HepG2 (cell line): ENCODE results near the gene TPCN2. TPM values are rescaled to one million over a fixed set of nuclear protein-coding genes. Genes with fewer than 3 reads are reported as not detected.
A peak's percentile ranks its signal among the peaks of the same experiment; 100 is the strongest.

Experiments
- ARID5B ChIP-seq: IDR thresholded peaks from 2 replicates; pipeline ENCODE4 v1.4.0; 2020; ENCODE audit warnings: mild to moderate bottlenecking, missing genetic modification reagents
- HHEX ChIP-seq: IDR thresholded peaks from 2 replicates; pipeline ENCODE4 v1.6.1; 2016; ENCODE audit warnings: control low read depth
- HOMEZ ChIP-seq: IDR thresholded peaks from 2 replicates; pipeline ENCODE4 v1.6.1; 2016; ENCODE audit warnings: low read depth
- KAT2B ChIP-seq: fragments of 150-350 bp; IDR thresholded peaks from 2 replicates; pipeline ENCODE4 v1.6.1; 2014; ENCODE audit warnings: low read depth, low read length, borderline replicate concordance
- KDM6A ChIP-seq: IDR thresholded peaks from 2 replicates; pipeline ENCODE4 v1.6.1; 2016; ENCODE audit warnings: low read depth
- POLR2A ChIP-seq, 2 experiments: IDR thresholded peaks; 2 replicates each; pipeline ENCODE4 v1.6.1; 2011; ENCODE audit warnings: low read depth in 2 of 2, low read length in 2 of 2, mild to moderate bottlenecking in 1 of 2, moderate library complexity in 1 of 2; ENCODE audit not compliant: insufficient read depth in 1 of 2
- POLR2AphosphoS5 ChIP-seq: IDR thresholded peaks from 2 replicates; pipeline ENCODE4 v1.6.1; 2012; ENCODE audit warnings: low read depth, low read length
- RBM39 ChIP-seq: fragments of 200-400 bp; formaldehyde crosslinking; IDR thresholded peaks from one replicate; pipeline ENCODE4 v1.6.1; 2018; ENCODE audit warnings: antibody characterized with exemption, mild to moderate bottlenecking, low read depth, low read length; ENCODE audit not compliant: poor library complexity, severe bottlenecking
- SIX1 ChIP-seq: sonication (generic); formaldehyde crosslinking; IDR thresholded peaks from 2 replicates; pipeline ENCODE4 v1.4.0; 2020; ENCODE audit warnings: missing genetic modification reagents, borderline replicate concordance
- TBX2 ChIP-seq: sonication (generic); formaldehyde crosslinking; IDR thresholded peaks from 2 replicates; pipeline ENCODE4 v1.5.0; 2020; ENCODE audit warnings: missing genetic modification reagents, mild to moderate bottlenecking, borderline replicate concordance
- YEATS2 ChIP-seq: sonication (generic); formaldehyde crosslinking; IDR thresholded peaks from 2 replicates; pipeline ENCODE4 v1.4.0; 2020; ENCODE audit warnings: missing genetic modification reagents, borderline replicate concordance
- ZBTB33 ChIP-seq: sonication (generic); formaldehyde crosslinking; IDR thresholded peaks from 2 replicates; pipeline ENCODE4 v1.4.0; 2020; ENCODE audit warnings: missing genetic modification reagents
- ZFP91 ChIP-seq: sonication (generic); formaldehyde crosslinking; IDR thresholded peaks from 2 replicates; pipeline ENCODE4 v1.9.0; 2022; ENCODE audit warnings: missing genetic modification reagents, mild to moderate bottlenecking, borderline replicate concordance
- ZGPAT ChIP-seq: IDR thresholded peaks from 2 replicates; pipeline ENCODE4 v1.6.1; 2016; ENCODE audit warnings: mild to moderate bottlenecking
- ZNF101 ChIP-seq: sonication (generic); formaldehyde crosslinking; IDR thresholded peaks from 2 replicates; pipeline ENCODE4 v1.4.0; 2020; ENCODE audit warnings: mild to moderate bottlenecking, low read depth, missing genetic modification reagents, borderline replicate concordance
- ZNF337 ChIP-seq: sonication (generic); formaldehyde crosslinking; IDR thresholded peaks from 2 replicates; pipeline ENCODE4 v1.5.1; 2020; ENCODE audit warnings: missing genetic modification reagents, low read depth, mild to moderate bottlenecking, borderline replicate concordance
- ZNF580 ChIP-seq: IDR thresholded peaks from 2 replicates; pipeline ENCODE4 v1.6.1; 2016; ENCODE audit warnings: low read depth, borderline replicate concordance
- polyA plus RNA-seq, 8 experiments: library from polyadenylated mRNA; depleted of rRNA in 3 of 8; stranded (reverse) in 7 of 8; unstranded in 1 of 8; fragments of >200 nt; fragmentation: Illumina TruSeq in 4 of 8; extraction: Trizol in 4 of 8; gene quantifications; 2 replicates each; pipeline versions ENCODE4 v1.2.1 to v1.2.3, GENCODE V29; 2011 to 2016; ENCODE audit warnings: low read depth in 4 of 8, missing spikeins in 1 of 8, mixed read lengths in 1 of 8; ENCODE audit not compliant: insufficient read depth in 1 of 8
- total RNA-seq, 5 experiments: library from RNA; depleted of rRNA; stranded (reverse); fragments of >200 nt; fragmentation: Illumina TruSeq; extraction: Trizol; gene quantifications; 2 replicates each; pipeline ENCODE4 v1.2.3, GENCODE V29; 2016; ENCODE audit warnings: low read depth in 1 of 5

The TPCN2 gene
- total and polyA plus RNA-seq, 2 of the 13 experiments (the other 11 are each of a cell fraction or from before 2014, with no cell fraction given), result 5.6 to 5.9 TPM

- TF ChIP-seq ARID5B (peak; percentile 8; the same call in 1 of the 2 replicates), ZNF580 (CRISPR knock-in tag) (peak; percentile 49; the same call in 1 of the 2 replicates), TBX2 (CRISPR knock-in tag) (0 out of 2 replicates have a peak, but pooled peaks have one; percentile 22), POLR2AphosphoS5 (peak; percentile 78), HOMEZ (CRISPR knock-in tag) (peak; percentile 96; the same call in 1 of the 2 replicates), ZNF337 (CRISPR knock-in tag) (peak; percentile 52; the same call in 1 of the 2 replicates), HHEX (CRISPR knock-in tag) (no peak), ZNF101 (no peak), YEATS2 (CRISPR knock-in tag) (peak; percentile 37; the same call in 1 of the 2 replicates), RBM39 (peak; percentile 40), KDM6A (no peak), ZGPAT (CRISPR knock-in tag) (peak; percentile 36; the same call in 1 of the 2 replicates), ZFP91 (CRISPR knock-in tag) (peak; percentile 73; the same call in 1 of the 2 replicates), POLR2A (IDR thresholded peaks at IDR 0.05; ENCODE audit: insufficient read depth in 1 of 2, low read depth in 2 of 2, low read length in 2 of 2) (peak; percentile 65 to 91), SIX1 (no peak), ZBTB33 (CRISPR knock-in tag) (no peak), KAT2B (no peak)
Measured at GRCh38 chr11:69048694-69049489, at the start of gene TPCN2 (continued).
